ENCODE results near the gene NUP43. TPM values are rescaled to one million over a fixed set of nuclear protein-coding genes. Genes with fewer than 3 reads are reported as not detected.

Gene NUP43
- total and polyA plus RNA-seq, 2 experiments from 2014 or later = 14.1 to 55.8 TPM

DNA sequence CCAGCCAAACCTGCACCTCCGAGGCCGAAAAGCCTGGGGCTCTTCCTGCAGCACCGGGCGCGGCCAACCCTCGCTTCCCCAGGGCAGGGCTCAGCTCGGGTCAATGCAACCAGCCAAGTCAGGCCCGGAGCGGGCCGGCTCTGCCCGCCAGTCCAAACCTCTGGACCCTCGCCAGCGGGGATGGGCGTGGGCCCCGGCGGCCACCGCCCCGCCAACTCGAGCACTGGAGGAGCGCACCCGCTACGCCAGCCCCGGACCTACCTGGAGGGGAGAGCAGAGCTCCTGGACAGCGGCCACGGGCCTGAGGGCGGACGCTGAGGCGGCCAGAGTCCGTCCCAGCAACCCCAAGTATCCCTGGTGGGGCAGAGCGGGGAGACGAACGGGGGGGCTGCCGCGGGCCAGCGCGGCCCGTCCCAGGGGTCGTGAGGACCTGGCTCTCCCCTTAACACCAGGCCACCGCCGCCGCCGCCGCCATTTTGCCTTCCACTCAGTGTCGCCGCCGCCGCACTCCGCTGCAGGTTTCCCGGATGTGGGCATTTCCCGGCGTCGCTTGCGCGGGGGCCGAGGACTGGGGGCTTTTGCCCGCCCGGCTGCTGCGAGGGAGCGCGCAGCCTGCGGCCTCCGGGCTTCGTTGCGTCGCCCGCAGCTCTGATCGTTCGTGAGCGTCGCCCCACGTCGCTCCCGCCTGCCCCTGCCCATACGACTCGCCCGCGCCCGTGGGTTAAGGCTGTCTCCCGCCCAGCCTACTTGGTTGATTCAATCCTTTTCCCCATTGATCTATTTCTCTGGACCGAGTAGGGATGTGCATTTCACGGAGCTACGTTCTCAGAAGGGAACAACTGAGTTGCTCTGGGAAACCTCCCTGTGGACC, 28.5 kb downstream of the NUP43 start, which contains the start of gene LATS1:
Gene LATS1 (minus strand): TSS at position 514 of the 871 bp plus-strand sequence. CDS start 15,975 bp downstream, outside the sequence.
- Histone ChIP-seq H3K4me1 (ENCODE audit: low read depth) (peaks cover 12% of the 10 kb centered on the region), H3K27ac (peak within 1 kb of the TSS; percentile 97), H3K4me3 (peak within 1 kb of the TSS; percentile 46), H3K9me3 (ENCODE audit: low read depth) (no peaks in the 10 kb centered on the region), H3K36me3 (no peaks in the 10 kb centered on the region), H3K27me3 (no peaks in the 10 kb centered on the region)
- TF ChIP-seq, protein P1, sequence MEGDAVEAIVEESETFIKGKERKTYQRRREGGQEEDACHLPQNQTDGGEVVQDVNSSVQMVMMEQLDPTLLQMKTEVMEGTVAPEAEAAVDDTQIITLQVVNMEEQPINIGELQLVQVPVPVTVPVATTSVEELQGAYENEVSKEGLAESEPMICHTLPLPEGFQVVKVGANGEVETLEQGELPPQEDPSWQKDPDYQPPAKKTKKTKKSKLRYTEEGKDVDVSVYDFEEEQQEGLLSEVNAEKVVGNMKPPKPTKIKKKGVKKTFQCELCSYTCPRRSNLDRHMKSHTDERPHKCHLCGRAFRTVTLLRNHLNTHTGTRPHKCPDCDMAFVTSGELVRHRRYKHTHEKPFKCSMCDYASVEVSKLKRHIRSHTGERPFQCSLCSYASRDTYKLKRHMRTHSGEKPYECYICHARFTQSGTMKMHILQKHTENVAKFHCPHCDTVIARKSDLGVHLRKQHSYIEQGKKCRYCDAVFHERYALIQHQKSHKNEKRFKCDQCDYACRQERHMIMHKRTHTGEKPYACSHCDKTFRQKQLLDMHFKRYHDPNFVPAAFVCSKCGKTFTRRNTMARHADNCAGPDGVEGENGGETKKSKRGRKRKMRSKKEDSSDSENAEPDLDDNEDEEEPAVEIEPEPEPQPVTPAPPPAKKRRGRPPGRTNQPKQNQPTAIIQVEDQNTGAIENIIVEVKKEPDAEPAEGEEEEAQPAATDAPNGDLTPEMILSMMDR (IDR thresholded peaks at IDR 0.05; ENCODE audit: low read depth, low read length) = no peak
- DNase-seq (ENCODE audit: low read depth in 1 of 2, low spot score in 1 of 2) = peak; percentile 90

DNA sequence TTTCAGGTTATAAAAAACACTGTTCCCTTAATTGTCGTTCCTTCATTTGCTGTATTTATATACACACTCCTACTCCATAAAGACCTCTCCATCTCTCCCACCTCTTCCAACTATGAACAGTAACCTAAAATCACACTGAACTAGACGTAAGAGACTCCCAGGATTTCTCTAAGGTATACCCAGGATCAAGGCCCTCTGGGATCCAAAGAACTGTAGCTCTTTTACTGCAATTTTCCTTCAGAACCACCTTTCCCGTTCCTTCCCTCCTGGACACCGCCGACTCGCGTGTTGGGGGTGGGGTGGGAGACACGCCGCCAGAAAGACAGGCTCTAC, 29.1 kb downstream of the NUP43 start:
- Histone ChIP-seq H3K27me3 (no peaks in the 10 kb centered on the region), H3K36me3 (no peaks in the 10 kb centered on the region), H3K27ac (peak overlapping the region; percentile 97), H3K4me3 (peak overlapping the region; percentile 46), H3K9me3 (ENCODE audit: low read depth) (no peaks in the 10 kb centered on the region), H3K4me1 (ENCODE audit: low read depth) (peaks cover 12% of the 10 kb centered on the region)
- TF ChIP-seq, protein P1 (IDR thresholded peaks at IDR 0.05; ENCODE audit: low read depth, low read length) = no peak
- DNase-seq (ENCODE audit: low read depth in 1 of 2, low spot score in 1 of 2) = no peak

DNA sequence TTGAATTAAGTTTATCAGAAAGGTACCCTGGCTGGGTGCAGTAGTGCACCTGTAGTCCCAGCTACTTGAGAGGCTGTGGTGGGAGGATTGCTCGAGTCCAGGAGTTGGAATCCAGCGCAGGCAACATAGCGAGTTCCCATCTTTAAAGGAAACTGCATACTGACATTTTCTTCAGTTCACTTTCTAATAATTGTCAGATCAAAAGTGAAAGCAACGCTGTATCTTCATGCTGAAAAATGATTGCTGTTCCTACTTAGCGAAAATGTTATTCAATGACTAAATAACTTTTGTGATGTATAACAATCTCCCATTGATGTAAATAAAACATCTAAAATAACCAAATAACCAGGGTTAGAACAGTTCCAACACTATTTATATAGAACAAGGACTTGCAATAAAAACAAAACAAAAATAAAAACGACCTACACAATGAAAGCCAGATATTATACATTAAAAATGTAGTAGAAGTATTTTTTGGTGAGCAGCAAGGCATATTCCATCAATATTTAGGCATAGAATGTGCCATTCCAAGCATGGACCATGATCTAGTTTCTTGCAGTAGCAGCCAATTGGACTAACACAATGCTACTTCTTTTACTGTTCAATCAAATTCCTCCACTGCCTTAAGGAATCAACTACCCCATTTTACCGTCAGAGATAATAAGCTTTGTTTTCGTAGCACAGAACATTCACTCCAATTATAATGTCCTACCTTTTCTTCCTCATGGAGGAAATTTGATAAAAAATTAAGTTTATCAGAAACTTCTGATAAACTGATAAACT, 30.0 kb downstream of the NUP43 start:
- Histone ChIP-seq H3K27me3 (no peaks in the 10 kb centered on the region), H3K4me1 (ENCODE audit: low read depth) (peaks cover 12% of the 10 kb centered on the region), H3K27ac (peak overlapping the region; percentile 97), H3K36me3 (no peaks in the 10 kb centered on the region), H3K4me3 (peak overlapping the region; percentile 46), H3K9me3 (ENCODE audit: low read depth) (no peaks in the 10 kb centered on the region)
- peak in 1 of 2 donors; percentile 11 for DNase-seq (ENCODE audit: low read depth in 1 of 2, low spot score in 1 of 2)
- TF ChIP-seq, protein P1 (IDR thresholded peaks at IDR 0.05; ENCODE audit: low read depth, low read length) = no peak

DNA sequence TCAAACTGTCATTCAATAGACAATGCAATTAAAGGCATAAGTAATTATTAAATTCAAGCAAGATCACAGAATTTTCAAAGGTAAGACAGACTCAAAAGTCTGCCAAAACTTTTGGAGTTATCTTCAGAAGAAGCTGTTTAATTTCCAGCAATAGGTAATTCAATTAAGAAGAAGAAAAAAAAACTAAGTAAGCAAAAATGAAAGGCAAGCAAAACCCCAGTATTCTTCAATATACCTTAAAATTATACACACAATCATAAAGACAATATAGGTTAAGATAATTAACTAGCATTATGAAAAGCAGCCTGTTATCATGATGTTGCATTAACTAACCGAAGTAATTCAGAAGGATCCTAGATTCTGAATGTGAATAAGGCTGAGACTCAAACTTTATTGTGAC, 31.9 kb downstream of the NUP43 start:
- no peak for DNase-seq (ENCODE audit: low read depth in 1 of 2, low spot score in 1 of 2)
- TF ChIP-seq, protein P1 (IDR thresholded peaks at IDR 0.05; ENCODE audit: low read depth, low read length) = no peak
- Histone ChIP-seq H3K36me3 (no peaks in the 10 kb centered on the region), H3K27ac (no peak overlapping the region), H3K4me3 (no peak overlapping the region), H3K27me3 (no peaks in the 10 kb centered on the region), H3K4me1 (ENCODE audit: low read depth) (peaks cover 12% of the 10 kb centered on the region), H3K9me3 (ENCODE audit: low read depth) (no peaks in the 10 kb centered on the region)

DNA sequence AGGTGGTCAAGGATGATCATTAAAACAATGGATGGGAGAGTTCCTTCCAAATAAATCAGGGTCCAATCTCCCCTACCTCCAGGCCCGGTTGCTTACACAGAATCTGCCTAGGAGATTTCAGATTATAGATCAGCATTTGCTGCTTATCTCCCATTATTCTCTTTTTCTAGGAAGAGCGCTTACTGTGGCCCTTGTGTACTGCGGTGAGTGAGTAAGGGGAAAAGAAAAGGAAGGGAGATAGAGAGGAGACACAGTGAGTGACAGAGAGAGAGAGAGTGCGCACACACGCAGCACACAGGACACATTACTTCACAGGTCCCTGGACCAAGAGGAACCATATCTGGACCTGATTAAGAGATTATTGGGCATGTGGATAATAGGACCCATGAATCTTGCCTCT, 34.6 kb downstream of the NUP43 start:
- TF ChIP-seq, protein P1 (IDR thresholded peaks at IDR 0.05; ENCODE audit: low read depth, low read length) = no peak
- H3K9me3 ChIP-seq (ENCODE audit: low read depth) = no peaks in the 10 kb centered on the region

More for the DNA sequence above, 34.6 kb downstream of the NUP43 start:
- Histone ChIP-seq H3K36me3 (no peaks in the 10 kb centered on the region), H3K4me1 (ENCODE audit: low read depth) (peaks cover 12% of the 10 kb centered on the region), H3K4me3 (no peak overlapping the region), H3K27ac (no peak overlapping the region), H3K27me3 (no peaks in the 10 kb centered on the region)
- DNase-seq (ENCODE audit: low read depth in 1 of 2, low spot score in 1 of 2) = no peak
